NK-92 treated with Interleukin-12 subunit alpha and Interleukin-12 subunit beta, amount 100 ng/mL, for 24 hours (cell line): ENCODE measurements around the gene ARPC4.
A peak's percentile ranks its signal among the peaks of the same experiment; 100 is the strongest.
"Not testable (repeated sequence)": the region's sequence is repeated elsewhere in the genome, so short reads cannot be mapped to it uniquely, and the experiment has no call there.

Source experiments
- DNase-seq: peaks from one replicate; lab custom pipeline; 2025; lab: John Stamatoyannopoulos, UW

The ARPC4 gene

DNA sequence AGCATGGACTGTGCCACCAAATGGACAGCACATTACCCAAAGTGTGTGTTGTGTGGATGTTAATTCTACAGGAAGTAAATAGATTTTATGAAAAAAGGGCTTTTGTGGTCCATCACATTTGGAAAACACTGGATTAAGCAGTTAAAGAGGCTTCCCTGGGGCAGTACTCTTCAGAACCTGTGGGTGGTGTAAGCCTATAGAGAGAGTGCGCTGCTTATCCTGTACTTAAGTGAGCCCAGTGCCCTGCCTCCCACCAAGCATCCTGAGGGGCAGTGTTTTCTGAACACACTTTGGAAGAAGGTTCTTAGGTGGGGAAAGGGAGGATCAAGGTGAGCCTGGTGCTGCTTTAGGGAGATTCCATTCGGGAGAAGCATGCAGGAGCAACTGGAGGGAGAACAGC, 28.1 kb downstream of the ARPC4 start:
- DNase-seq = no peak

DNA sequence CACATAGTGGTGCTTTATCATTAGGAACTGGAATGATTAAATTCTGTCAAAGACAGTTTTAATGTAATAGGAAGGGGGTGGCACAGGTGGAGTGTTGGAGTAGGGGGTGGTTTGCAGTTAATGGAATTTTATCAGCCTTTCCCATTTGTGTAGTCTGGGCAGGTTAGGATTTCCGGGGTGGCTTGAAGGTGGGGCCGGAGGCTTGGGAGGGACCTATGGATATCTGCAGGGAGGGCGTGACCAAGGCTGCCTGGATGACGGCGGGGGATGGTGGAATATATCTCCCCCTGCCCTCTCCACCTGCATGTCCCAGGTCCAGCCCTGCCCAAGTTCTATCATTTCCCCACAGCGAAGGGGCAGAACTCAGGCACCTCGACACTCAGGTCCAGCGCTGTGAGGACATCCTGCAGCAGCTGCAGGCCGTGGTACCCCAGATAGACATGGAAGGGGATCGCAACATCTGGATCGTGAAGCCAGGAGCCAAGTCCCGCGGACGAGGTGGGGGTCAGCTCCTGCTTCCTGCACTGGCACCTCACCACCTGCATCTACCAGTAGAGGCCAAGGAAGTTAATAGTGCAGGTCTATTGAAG, 32.7 kb downstream of the ARPC4 start:
- DNase-seq = no peak

DNA sequence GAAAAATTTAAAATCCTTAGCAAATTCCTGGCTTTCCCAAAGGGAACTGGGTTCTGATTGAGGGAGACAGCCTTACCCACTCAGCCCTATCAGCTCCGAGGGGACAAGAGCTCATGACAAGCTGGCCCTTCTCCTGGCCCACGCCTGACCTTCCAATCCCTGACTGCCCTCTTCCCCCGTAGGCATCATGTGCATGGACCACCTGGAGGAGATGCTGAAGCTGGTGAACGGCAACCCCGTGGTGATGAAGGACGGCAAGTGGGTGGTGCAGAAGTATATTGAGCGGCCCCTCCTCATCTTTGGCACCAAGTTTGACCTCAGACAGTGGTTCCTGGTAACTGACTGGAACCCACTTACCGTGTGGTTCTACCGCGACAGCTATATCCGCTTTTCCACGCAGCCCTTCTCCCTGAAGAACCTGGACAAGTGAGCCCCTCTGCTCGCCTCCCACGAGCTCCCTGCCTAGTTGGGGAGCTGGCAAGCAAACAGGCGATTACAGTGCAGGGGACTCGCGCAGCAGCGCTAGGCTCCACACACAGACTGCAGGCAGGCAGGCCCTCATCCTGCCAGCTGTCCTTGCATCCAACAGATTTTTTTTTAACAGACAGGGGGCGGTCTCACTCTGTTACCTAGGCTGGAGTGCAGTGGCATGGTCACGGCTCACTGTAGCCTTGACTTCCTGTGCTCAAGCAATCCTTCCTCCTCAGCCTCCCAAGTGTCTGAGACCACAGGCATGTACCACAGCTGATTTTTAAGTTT, 34.1 kb downstream of the ARPC4 start:
- no peak for DNase-seq

DNA sequence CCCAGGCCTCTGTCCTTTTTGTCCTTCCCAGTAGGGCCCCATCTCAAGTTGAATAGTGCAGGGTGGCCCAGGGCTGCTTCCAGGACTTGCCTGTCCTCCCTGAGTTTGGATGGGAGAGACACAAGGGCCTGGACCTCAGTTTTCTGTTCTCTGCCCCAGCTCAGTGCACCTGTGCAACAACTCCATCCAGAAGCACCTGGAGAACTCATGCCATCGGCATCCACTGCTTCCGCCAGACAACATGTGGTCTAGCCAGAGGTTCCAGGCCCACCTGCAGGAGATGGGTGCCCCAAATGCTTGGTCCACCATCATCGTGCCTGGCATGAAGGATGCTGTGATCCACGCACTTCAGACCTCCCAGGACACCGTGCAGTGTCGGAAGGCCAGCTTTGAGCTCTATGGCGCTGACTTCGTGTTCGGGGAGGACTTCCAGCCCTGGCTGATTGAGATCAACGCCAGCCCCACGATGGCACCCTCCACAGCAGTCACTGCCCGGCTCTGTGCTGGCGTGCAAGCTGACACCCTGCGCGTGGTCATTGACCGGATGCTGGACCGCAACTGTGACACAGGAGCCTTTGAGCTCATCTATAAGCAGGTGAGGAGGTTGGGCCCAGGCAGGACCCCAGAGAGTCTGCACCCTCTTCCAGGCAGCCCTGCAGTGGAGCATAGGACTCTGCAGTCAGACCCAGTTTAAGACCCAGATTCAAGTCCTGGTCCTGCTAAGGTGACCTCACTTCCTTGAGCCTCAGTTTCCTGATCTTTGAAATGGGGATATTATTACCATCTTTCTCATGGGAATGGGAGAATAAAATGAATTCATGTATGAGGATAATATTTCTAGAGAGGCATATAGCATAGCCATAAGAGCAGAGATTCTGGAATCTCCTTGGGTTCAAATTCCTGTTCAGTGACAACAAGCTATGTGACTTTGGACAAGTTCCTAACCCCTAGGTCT, 36.2 kb downstream of the ARPC4 start:
- no peak for DNase-seq

DNA sequence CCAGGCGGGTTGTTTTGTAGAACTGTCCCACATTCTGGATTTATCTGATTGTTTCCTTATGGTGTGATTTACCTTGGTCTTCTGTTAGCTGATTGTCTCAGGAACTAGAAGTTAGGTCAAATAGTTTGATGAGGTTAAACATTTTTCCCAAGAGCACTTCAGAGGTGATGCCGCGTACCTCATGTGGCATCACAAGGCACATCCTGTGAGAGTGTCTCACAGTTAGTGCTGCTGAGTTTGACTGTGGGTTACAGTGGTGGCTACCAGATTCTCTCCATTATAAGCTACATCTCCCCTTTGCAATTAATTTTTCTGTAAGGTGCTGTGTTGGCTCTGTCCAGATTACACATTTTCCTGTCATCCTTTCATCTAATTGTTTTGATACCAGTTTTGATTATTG, 38.4 kb downstream of the ARPC4 start:
- no peak for DNase-seq

DNA sequence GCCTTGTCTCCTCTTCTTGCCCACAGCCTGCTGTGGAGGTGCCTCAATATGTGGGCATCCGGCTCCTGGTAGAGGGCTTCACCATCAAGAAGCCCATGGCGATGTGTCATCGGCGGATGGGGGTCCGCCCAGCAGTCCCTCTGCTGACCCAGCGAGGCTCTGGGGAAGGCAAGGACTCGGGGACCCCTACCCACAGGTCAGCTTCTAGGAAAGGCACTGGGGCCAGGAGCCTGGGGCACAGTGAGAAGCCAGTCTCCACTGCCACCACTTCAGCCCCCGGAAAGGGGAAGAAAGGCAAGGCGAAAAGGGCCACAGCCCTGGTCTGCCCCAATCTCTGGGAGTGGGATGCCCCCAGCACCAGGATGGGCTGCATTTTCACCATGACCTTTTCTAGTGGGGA, 40.2 kb downstream of the ARPC4 start:
- DNase-seq = no peak

DNA sequence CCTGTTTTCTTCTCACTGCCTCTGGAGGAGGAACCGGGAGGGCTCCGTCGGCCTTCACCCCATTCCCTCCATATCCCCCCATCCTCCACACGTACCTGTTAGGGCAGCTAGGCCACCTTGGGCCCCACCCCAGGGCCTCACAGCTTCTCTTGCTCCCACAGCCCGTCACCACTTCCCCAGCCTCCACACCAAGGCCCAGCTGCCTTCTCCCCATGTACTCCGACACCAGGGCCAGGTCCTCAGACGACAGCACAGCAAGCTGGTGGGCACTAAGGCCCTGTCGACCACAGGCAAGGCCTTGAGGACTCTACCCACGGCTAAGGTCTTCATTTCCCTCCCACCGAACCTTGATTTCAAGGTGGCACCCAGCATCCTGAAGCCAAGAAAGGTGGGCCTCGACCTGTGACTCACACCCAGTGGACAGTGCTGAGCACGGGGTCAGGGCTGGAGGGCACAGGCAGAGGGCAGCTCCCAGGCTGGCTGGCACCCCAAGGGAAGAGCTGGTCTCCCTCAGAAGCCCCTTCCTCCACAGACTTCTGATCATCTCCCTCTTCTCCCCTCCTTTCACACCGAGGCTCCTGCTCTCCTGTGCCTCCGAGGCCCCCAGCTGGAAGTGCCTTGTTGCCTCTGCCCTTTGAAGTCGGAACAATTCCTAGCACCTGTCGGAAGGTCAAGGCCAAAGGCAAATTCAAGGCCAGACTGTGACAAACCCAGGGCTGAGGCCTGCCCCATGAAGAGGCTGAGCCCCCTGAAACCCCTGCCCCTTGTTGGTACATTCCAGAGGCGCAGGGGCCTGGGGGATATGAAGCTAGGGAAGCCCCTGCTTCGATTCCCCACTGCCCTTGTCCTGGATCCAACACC, 41.9 kb downstream of the ARPC4 start:
- DNase-seq = no peak

DNA sequence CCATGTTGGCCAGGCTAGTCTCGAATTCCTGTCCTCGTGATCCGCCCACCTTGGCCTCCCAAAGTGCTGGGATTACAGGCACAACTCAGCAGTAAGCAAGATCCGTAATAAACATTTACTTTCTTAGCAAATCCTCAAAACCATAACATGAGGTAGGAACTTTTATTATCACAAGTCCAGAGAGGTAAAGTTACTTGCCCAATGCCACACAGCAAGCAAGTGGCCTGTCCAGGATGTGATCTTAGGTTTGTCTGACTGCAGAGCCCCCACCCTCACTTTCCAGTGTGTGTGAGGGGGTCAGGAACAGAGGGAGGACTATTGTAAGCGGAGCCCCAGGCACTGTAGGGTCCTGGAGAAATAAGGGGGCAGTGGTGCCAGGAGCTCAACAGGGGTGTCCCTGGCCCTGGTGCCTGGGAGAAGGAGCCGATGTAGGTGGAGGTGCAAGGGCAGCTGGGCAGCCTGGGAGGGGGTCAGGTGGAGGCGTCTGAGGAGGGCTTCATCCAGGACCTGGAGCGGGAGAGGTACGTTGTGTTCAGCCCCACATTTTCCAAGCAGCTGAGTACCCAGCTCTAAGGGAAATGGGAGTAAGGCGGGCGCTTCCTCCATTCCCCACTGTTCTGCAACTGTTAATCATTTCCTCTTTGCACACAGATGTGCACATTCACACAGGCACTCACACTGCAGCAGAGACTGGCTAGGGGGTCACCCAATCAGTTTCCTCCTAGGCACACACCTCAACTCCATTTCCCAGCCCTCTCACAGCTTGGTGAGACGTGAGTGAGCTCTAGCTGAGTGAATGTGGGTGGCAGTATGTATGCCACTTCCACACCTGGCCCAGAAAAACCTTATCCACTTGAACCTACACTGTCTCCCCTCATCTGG, 45.1 kb downstream of the ARPC4 start:
- DNase-seq = no peak

DNA sequence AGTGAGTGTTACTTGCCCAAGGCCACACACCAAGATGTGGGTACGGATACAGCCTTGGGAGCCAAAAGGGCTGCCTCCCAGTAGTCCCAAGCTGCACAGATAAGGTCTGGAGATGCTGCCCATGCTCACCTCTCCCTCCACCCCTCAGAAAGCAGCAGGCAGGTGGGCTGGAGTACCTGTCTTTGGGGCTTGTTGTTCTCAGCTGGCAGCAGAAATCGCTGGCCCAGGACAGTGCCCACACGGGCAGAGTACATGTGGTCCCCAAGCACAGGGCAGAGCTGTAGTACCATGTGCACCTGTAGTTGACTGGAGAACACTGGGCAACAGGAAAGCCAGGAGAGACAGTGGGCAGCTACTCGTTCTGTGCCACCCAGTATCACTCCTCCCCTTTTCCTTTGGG, 46.0 kb downstream of the ARPC4 start:
- no peak for DNase-seq

DNA sequence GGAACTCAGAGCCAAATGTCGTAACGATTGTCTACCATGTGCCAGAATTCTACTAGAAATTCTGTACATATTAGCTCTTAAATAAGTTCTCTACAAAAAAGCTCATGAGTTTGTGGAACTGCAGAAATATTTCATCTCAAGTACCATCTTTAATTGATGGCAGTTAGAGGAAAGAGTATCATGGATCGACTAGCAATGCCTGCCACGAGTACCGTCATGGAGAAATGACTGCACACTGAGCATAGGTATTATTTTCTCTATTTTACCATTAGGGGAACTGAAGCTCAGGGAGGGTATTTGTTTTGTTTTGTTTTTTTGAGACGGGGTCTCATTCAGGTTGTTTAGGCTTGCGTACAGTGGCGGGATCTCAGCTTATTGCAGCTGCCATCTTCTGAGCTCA, 48.1 kb downstream of the ARPC4 start:
- DNase-seq = no peak

DNA sequence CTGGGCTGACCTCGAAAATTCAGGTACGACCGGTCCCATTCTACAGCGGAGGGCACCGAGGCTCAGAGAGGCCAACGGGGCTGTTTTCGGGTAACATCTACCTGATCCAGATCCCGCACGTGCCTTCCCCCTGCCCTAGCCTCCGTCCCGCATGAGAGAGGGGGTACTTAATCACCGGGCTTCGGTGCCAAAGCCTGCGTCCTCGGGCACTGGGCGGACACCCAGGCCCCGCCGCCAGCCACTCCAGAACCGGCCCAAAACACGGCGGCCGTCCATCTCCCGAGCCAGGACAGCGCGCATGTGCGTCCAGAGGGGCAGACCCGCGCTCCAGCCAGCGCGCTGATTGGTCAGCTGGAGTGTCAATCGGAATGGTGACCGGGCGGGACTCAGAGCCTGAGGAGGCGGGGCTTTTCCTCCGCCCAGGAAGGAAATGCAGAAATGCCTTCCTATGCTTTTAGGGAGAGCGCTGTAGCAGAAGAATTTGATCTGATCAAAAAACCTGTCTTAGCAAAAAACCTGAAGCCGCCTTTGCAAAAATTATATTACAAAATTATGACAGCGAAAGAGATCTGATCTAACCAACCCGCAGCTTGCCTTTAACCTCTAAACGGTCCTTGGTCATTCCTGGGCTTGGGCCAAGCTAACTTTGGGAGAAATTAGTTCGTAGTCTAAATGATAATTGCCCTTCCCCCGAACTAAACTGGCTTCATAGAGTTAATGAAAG, 51.0 kb downstream of the ARPC4 start, which contains the start of gene RPUSD3:
Gene RPUSD3 (minus strand): TSS at position 294 of the 724 bp plus-strand sequence. CDS start 18 bp downstream, at position 276.
- DNase-seq = peak; percentile 80

DNA sequence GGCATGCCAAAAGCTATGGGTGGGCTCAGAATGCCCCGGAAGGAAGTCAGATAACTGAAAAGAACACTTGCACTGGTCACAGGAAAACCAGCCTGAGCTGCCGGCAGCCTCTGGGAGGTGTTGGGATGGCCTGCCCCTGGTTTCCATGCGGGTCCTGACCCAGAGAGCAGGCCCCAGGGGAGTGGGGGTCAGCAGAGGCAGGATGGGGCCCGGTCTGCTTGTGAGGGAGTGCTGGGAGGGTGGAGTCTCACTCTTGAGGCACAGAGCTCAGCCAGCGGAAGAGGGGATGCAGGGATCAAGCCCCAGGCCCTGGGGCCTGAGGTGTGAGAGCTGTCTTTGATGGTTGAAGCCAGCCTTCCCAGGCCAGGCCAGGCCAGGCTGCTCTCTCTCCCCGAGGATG, 53.3 kb downstream of the ARPC4 start:
- no peak for DNase-seq

DNA sequence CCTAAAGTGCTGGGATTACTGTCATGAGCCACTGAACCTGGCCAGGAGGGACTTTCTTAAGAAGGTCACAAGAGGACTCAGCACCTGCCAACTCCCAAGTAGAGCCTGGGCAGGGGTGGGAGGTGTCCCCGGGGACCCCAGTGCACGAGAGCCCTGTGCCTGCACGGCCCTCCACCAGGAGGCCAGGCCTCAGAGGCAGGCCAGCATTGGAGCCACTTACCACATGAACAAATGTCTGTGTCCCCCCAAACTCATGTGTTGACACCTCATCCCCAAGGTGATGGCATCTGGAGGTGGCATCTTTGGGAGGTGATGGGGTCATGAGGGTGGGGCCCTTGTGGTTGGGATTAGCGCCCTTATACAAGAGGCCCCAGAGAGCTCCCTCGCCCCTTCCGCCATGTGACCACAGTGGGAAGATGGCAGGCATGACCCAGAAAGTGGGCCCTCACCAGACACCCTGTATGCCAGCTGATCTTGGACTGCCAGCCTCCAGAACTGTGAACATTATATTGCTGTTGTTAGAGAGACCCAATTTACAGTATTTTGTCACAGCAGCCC, 54.1 kb downstream of the ARPC4 start:
- DNase-seq = no peak

DNA sequence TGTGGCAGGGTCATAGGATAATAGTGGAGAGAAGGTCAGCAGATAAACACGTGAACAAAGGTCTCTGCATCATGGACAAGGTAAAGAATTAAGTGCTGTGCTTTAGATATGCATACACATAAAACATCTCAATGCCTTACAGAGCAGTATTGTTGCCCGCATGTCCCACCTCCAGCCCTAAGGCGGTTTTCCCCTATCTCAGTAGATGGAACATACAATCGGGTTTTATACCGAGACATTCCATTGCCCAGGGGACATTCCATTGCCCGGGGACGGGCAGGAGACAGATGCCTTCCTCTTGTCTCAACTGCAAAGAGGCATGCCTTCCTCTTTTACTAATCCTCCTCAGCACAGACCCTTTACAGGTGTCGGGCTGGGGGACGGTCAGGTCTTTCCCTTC, 55.0 kb downstream of the ARPC4 start:
- not testable (repeated sequence) for DNase-seq

DNA sequence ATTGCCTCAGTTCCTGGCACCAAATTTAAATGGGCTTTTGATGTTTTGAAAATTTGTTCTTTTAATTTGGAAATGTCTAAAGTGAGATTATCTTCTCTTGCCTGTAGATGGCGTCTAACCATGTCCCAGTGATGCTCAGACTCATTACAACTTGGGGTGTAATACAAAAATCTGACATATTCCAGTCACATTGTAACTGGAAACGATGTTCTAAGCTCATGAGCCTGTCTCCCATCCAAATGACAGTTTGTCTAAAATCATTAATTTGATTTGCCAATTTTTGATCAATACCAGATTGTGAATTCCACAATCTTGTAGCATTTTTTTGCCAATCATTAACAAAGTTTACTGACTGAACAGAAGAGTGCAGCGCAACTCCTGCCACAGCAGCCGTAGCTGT, 56.0 kb downstream of the ARPC4 start:
- not testable (repeated sequence) for DNase-seq

DNA sequence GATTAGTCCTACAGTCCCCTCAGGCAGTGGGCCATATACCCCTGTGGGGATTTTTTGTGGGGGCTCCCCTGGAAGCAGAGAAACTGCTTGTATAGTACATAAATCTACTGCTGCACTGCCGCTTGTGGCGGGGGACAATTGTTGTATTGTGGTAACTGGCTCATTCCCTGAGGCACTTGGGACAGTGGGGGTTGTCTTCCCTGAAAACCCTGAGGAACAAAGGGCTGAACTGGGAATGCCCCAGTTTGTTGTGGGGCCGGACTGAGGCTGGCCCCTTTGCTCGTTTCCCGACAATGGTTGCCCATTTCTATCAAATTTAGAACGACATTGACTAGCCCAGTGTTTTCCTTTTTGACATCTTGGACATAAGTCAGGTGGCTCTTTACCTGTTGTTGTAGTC, 58.5 kb downstream of the ARPC4 start:
- DNase-seq = not testable (repeated sequence)

DNA sequence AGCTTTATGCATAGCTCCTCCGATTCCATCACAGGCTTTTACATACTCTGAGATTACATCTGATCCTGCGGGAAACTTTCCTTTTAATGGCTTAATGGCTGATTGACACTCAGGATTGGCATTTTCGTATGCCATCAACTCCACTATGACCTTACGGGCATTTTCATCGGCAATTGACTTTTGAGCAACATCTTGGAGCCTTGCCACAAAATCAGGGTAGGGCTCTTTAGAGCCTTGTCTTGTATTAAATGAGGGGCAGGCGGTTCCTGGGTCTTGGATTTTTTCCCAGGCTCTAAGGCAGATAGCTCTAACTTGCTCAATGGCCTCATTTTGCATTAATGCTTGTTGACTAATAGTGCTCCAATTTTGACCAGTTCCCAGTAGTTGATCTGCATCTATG, 59.0 kb downstream of the ARPC4 start:
- DNase-seq = not testable (repeated sequence)

DNA sequence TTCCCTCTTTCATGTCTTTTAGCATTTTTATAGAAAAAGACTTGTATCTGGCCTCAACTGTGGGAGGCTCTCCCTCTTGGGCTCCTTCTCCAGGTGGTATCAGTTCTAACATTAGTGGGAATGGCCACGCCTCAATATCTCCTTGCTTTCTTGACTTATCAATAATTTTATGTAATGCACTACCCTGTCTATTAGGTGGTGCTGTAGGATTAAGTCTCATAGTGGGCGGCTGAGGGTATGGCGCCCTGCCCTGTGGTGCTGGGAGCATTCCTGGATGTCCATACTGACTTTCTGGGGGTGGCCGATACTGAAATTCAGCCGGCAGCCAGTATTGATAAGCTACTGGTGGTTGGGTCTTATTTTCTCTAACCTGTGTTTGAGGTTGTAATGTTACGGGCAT, 59.6 kb downstream of the ARPC4 start:
- DNase-seq = no peak

DNA sequence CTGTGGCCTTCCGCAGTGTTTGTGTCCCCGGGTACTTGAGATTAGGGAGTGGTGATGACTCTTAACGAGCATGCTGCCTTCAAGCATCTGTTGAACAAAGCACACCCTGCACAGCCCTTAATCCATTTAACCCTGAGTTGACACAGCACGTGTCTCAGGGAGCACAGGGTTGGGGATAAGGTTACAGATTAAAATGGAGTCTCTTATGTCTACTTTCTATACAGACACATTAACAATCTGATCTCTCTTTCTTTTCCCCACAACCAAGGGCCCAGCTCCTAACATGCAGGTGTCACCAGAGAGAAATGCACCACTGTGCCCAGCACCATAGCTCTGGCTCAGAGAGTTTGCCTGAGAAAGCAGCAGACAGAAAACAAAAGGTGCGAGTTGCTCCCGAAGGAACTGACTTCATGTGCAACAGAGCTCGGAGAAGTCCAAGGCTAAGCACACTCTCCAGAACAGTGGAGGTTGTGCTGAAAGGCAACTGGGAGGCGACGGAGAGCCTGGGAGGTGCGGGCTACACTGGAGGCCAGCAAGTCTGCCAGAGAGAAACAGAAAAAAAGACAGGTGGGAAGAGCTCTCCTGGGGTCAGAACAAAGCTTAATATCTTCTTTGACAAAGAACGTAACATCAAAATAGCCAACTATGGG, 61.5 kb downstream of the ARPC4 start:
- not testable (repeated sequence) for DNase-seq
